Thyroid gland (tissue), 4 donors: ENCODE measurements around the gene SMOC1. TPM values are rescaled to one million over a fixed set of nuclear protein-coding genes. Genes with fewer than 3 reads are reported as not detected.

Source experiments
- DNase-seq, 2 donors: peaks; one replicate each; pipeline ENCODE4 v3.0.0-alpha.2; 2019
- H3K27ac ChIP-seq, 3 donors: fragments of 200-600 bp; sonication (generic); 1 replicate in 2 of 3; 2 replicates in 1 of 3; pipeline ENCODE4 v1.5.1; 2016 to 2019; ENCODE audit warnings: mild to moderate bottlenecking in 1 of 3, moderate library complexity in 1 of 3
- H3K27me3 ChIP-seq: fragments of 200-600 bp; sonication (generic); one replicate; pipeline ENCODE4 v1.5.1; 2019
- H3K36me3 ChIP-seq, 2 donors: fragments of 200-600 bp; sonication (generic); one replicate each; pipeline ENCODE4 v1.5.1; 2016 to 2019
- H3K4me1 ChIP-seq, 2 donors: fragments of 200-600 bp; sonication (generic); one replicate each; pipeline ENCODE4 v1.5.1; 2017 to 2019
- H3K4me3 ChIP-seq, 3 donors: fragments of 200-600 bp; sonication (generic); replicated peaks in 1 of 3; 1 replicate in 2 of 3; 2 replicates in 1 of 3; pipeline ENCODE4 v1.5.1; 2016; ENCODE audit warnings: mild to moderate bottlenecking in 1 of 3
- H3K9me3 ChIP-seq: fragments of 200-600 bp; sonication (generic); one replicate; pipeline ENCODE4 v1.5.1; 2017
- CTCF ChIP-seq, 6 experiments: fragments of 200-600 bp in 3 of 6; fragments of 450-650 bp in 3 of 6; sonication (generic) in 3 of 6; IDR thresholded peaks; one replicate each; pipeline ENCODE4 v1.5.1; 2016 to 2019; ENCODE audit warnings: antibody characterized with exemption in 6 of 6, mild to moderate bottlenecking in 2 of 6, inconsistent platforms in 1 of 6, moderate library complexity in 1 of 6
- POLR2A ChIP-seq, 2 donors: fragments of 450-650 bp; IDR thresholded peaks; one replicate each; pipeline ENCODE4 v1.6.1; 2017; ENCODE audit warnings: antibody characterized with exemption in 2 of 2, mild to moderate bottlenecking in 2 of 2, moderate library complexity in 1 of 2
- WGBS, 2 donors: methylation state at CpG; one replicate each; pipeline ENCODE4 v1.1.5; 2017; 5-methylcytosine and 5-hydroxymethylcytosine counted together
- intact Hi-C: fragments of 100-400 bp; cut with DNase I; formaldehyde crosslinking; loops from one replicate; pipeline ENCODE4 v1.15.1; 2023
- total RNA-seq, 4 donors: library from RNA; depleted of rRNA; stranded (reverse); fragments of >200 nt; gene quantifications; one replicate each; pipeline ENCODE4 v1.2.3, GENCODE V29; 2016

The SMOC1 gene
- total RNA-seq, 4 donors from 2014 or later = 3.4 to 7.3 (median 3.7) TPM

DNA sequence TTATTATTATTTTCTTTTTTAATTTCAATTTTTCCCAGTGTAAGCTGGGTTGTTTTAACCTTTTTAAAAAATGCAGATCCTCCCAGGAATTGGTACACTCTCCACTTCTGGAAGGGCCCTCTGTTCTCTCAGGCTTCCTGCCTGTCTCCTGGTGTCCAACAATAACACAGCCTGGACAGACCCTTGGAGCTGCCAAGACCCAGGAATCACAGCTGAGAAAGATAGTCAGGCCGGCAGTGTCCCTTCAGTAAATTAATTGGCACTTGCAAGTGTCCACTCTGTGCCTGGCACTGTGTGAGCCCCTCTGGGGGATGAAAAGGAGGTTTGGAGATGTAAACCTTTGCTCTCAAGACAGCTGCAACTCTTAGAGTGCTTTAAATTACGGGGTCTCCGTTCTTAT is 113.3 kb downstream of the SMOC1 start:
- Histone ChIP-seq H3K27me3 (no peaks in the 10 kb centered on the region), H3K27ac (no peak overlapping the region), H3K4me3 (no peak overlapping the region), H3K9me3 (no peaks in the 10 kb centered on the region), H3K36me3 (no peaks in the 10 kb centered on the region), H3K4me1 (no peaks in the 10 kb centered on the region)
- TF ChIP-seq POLR2A (IDR thresholded peaks at IDR 0.05) (no peak), CTCF (IDR thresholded peaks at IDR 0.05) (no peak)
- 71 to 79% methylated on average over 3 of the region's 3 CpGs for WGBS, 2 donors
- no peak for DNase-seq
- intact Hi-C loops = no loop called here

- Histone ChIP-seq H3K4me3 (no peak overlapping the region), H3K36me3 (no peaks in the 10 kb centered on the region), H3K4me1 (peaks cover 3 to 5% of the 10 kb centered on the region in 2 donors), H3K9me3 (no peaks in the 10 kb centered on the region), H3K27ac (no peak overlapping the region), H3K27me3 (no peaks in the 10 kb centered on the region)
- intact Hi-C loops = no loop called here
- TF ChIP-seq POLR2A (IDR thresholded peaks at IDR 0.05) (no peak), CTCF (IDR thresholded peaks at IDR 0.05) (no peak)
- DNase-seq = no peak
- WGBS, 2 donors = 63 to 91% methylated on average over 2 of the region's 2 CpGs
Measured at GRCh38 chr14:69993326-69993725, 114.1 kb downstream of the SMOC1 start.

- no peak for TF ChIP-seq POLR2A (IDR thresholded peaks at IDR 0.05)
- TF ChIP-seq CTCF (IDR thresholded peaks at IDR 0.05) = no peak
- DNase-seq = no peak
- Histone ChIP-seq H3K4me1 (peaks cover 4 to 5% of the 10 kb centered on the region in 2 donors), H3K36me3 (no peaks in the 10 kb centered on the region), H3K4me3 (no peak overlapping the region), H3K27me3 (no peaks in the 10 kb centered on the region), H3K9me3 (no peaks in the 10 kb centered on the region), H3K27ac (no peak overlapping the region)
- intact Hi-C loops = no loop called here
- WGBS, 2 donors = 30 to 33% methylated on average over 4 of the region's 4 CpGs
Measured at GRCh38 chr14:69994002-69994401, 114.8 kb downstream of the SMOC1 start.

GRCh38 chr14:69996216-69996615 is 117.0 kb downstream of the SMOC1 start:
- Histone ChIP-seq H3K4me3 (no peak overlapping the region), H3K4me1 (peaks cover 9 to 15% of the 10 kb centered on the region in 2 donors), H3K9me3 (no peaks in the 10 kb centered on the region), H3K27ac (no peak overlapping the region), H3K27me3 (no peaks in the 10 kb centered on the region), H3K36me3 (no peaks in the 10 kb centered on the region)
- no peak for TF ChIP-seq CTCF (IDR thresholded peaks at IDR 0.05)
- no peak for TF ChIP-seq POLR2A (IDR thresholded peaks at IDR 0.05)
- 100% methylated on average over 1 of the region's 1 CpG for WGBS, 2 donors
- intact Hi-C loops = no loop called here
- DNase-seq = no peak

DNA sequence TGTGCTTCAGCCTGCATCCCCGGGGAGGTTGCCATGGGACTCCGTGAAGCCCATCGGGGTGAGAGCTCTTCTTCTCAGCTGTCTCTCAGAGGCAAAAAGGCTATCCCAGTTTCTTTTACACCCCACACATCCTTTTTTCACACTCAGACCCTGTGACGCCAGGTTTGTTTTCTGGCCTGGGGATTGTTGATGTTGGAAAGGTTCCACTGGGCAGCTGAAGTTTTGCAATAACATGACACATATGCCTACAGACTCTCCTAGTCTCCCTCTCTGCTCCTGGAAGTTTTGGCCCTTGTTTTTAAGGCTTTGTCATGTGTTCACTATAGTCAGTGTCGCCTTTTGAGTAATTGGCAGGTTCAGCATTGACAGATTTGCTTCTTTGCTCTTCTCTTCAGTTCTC is 118.6 kb downstream of the SMOC1 start:
- DNase-seq = peak; percentile 54 to 60
- TF ChIP-seq CTCF (IDR thresholded peaks at IDR 0.05) = no peak
- 46 to 61% methylated on average over 5 of the region's 5 CpGs for WGBS, 2 donors
- Histone ChIP-seq H3K27ac (no peak overlapping the region), H3K4me1 (peaks cover 9 to 17% of the 10 kb centered on the region in 2 donors), H3K36me3 (no peaks in the 10 kb centered on the region), H3K4me3 (no peak overlapping the region), H3K9me3 (no peaks in the 10 kb centered on the region), H3K27me3 (no peaks in the 10 kb centered on the region)
- intact Hi-C loops = no loop called here
